GM19193 (cell line): ENCODE results near the gene LY6G6D.

ENCODE experiments used
- POLR2A ChIP-seq: IDR thresholded peaks from 4 replicates; pipeline ENCODE4 v1.6.1; 2011; ENCODE audit not compliant: insufficient read depth, insufficient read length; ENCODE audit errors: extremely low read depth

LY6G6D gene

GRCh38 chr6:31706599-31706998 is 8.5 kb upstream of the LY6G6D start, which contains the start of gene LY6G6F:
LY6G6F (plus strand) TSS chr6:31706866; CDS start chr6:31706907, 41 bp downstream.
- no peak for TF ChIP-seq POLR2A

GRCh38 chr6:31707701-31708100 is 7.4 kb upstream of the LY6G6D start:
- no peak for TF ChIP-seq POLR2A

GRCh38 chr6:31708224-31708623 is 6.9 kb upstream of the LY6G6D start:
- TF ChIP-seq POLR2A = no peak

- no peak for TF ChIP-seq POLR2A
Observed at GRCh38 chr6:31710523-31711219, 4.5 kb upstream of the LY6G6D start.

- no peak for TF ChIP-seq POLR2A
Observed at GRCh38 chr6:31711233-31711632, 3.9 kb upstream of the LY6G6D start.

GRCh38 chr6:31712296-31712695 is 2.9 kb upstream of the LY6G6D start:
- TF ChIP-seq POLR2A = no peak

- TF ChIP-seq POLR2A = no peak
Observed at GRCh38 chr6:31713465-31713864, 1.7 kb upstream of the LY6G6D start.

GRCh38 chr6:31713991-31714684 is 1.0 kb upstream of the LY6G6D start:
- TF ChIP-seq POLR2A = no peak

GRCh38 chr6:31717499-31718222 is 2.5 kb downstream of the LY6G6D start:
- no peak for TF ChIP-seq POLR2A

- no peak for TF ChIP-seq POLR2A
Observed at GRCh38 chr6:31718265-31718664, 3.1 kb downstream of the LY6G6D start.

- no peak for TF ChIP-seq POLR2A
Observed at GRCh38 chr6:31719001-31719400, 3.9 kb downstream of the LY6G6D start.

GRCh38 chr6:31720196-31720770 is 5.1 kb downstream of the LY6G6D start:
- TF ChIP-seq POLR2A = no peak

GRCh38 chr6:31721351-31722020 is 6.3 kb downstream of the LY6G6D start, which contains the start of gene LY6G6C:
LY6G6C (minus strand) TSS chr6:31721746; CDS start chr6:31721679, 67 bp downstream.
- no peak for TF ChIP-seq POLR2A

GRCh38 chr6:31722173-31722572 is 7.0 kb downstream of the LY6G6D start:
- no peak for TF ChIP-seq POLR2A
